ENCODE measurements around the gene BSDC1.

BSDC1 gene

GRCh38 chr1:32339363-32339978 is 54.8 kb downstream of the BSDC1 start:
- Histone ChIP-seq H3K4me1 (ENCODE audit: control insufficient read depth, insufficient read depth, low read length) (peaks cover 5% of the 10 kb centered on the region), H3K9me3 (replicated peaks; ENCODE audit: low read length) (no peaks in the 10 kb centered on the region), H3K9ac (ENCODE audit: low read depth, low read length) (no peak overlapping the region), H3K27me3 (ENCODE audit: control insufficient read depth, insufficient read depth, low read length) (peaks cover 3% of the 10 kb centered on the region), H3K4me2 (ENCODE audit: low read length) (no peak overlapping the region), H3K4me3 (ENCODE audit: low read length) (no peak overlapping the region), H3K36me3 (ENCODE audit: insufficient read depth, low read length) (peaks cover 2% of the 10 kb centered on the region)

GRCh38 chr1:32338637-32339145 is 55.5 kb downstream of the BSDC1 start:
- Histone ChIP-seq H3K9ac (ENCODE audit: low read depth, low read length) (no peak overlapping the region), H3K9me3 (replicated peaks; ENCODE audit: low read length) (no peaks in the 10 kb centered on the region), H3K36me3 (ENCODE audit: insufficient read depth, low read length) (peaks cover 9% of the 10 kb centered on the region), H3K4me2 (ENCODE audit: low read length) (no peak overlapping the region), H3K4me1 (ENCODE audit: control insufficient read depth, insufficient read depth, low read length) (peaks cover 9% of the 10 kb centered on the region), H3K4me3 (ENCODE audit: low read length) (no peak overlapping the region), H3K27me3 (ENCODE audit: control insufficient read depth, insufficient read depth, low read length) (peaks cover 3% of the 10 kb centered on the region)

GRCh38 chr1:32337855-32338636 is 56.2 kb downstream of the BSDC1 start:
- Histone ChIP-seq H3K9ac (ENCODE audit: low read depth, low read length) (no peak overlapping the region), H3K27me3 (ENCODE audit: control insufficient read depth, insufficient read depth, low read length) (peaks cover 3% of the 10 kb centered on the region), H3K4me2 (ENCODE audit: low read length) (no peak overlapping the region), H3K9me3 (replicated peaks; ENCODE audit: low read length) (no peaks in the 10 kb centered on the region), H3K4me3 (ENCODE audit: low read length) (no peak overlapping the region), H3K36me3 (ENCODE audit: insufficient read depth, low read length) (peaks cover 13% of the 10 kb centered on the region), H3K4me1 (ENCODE audit: control insufficient read depth, insufficient read depth, low read length) (peaks cover 9% of the 10 kb centered on the region)

GRCh38 chr1:32336963-32337675 is 57.1 kb downstream of the BSDC1 start:
- Histone ChIP-seq H3K4me1 (ENCODE audit: control insufficient read depth, insufficient read depth, low read length) (peaks cover 9% of the 10 kb centered on the region), H3K4me2 (ENCODE audit: low read length) (no peak overlapping the region), H3K9me3 (replicated peaks; ENCODE audit: low read length) (no peaks in the 10 kb centered on the region), H3K27me3 (ENCODE audit: control insufficient read depth, insufficient read depth, low read length) (peaks cover 3% of the 10 kb centered on the region), H3K36me3 (ENCODE audit: insufficient read depth, low read length) (peaks cover 19% of the 10 kb centered on the region), H3K9ac (ENCODE audit: low read depth, low read length) (no peak overlapping the region), H3K4me3 (ENCODE audit: low read length) (no peak overlapping the region)

- Histone ChIP-seq H3K36me3 (ENCODE audit: insufficient read depth, low read length) (peaks cover 24% of the 10 kb centered on the region), H3K9ac (ENCODE audit: low read depth, low read length) (no peak overlapping the region), H3K9me3 (replicated peaks; ENCODE audit: low read length) (no peaks in the 10 kb centered on the region), H3K27me3 (ENCODE audit: control insufficient read depth, insufficient read depth, low read length) (peaks cover 3% of the 10 kb centered on the region), H3K4me1 (ENCODE audit: control insufficient read depth, insufficient read depth, low read length) (peaks cover 9% of the 10 kb centered on the region), H3K4me2 (ENCODE audit: low read length) (peak overlapping the region; percentile 91), H3K4me3 (ENCODE audit: low read length) (peak overlapping the region; percentile 76)
These were observed 57.7 kb downstream of the BSDC1 start for GRCh38 chr1:32336591-32336932.

- Histone ChIP-seq H3K4me3 (ENCODE audit: low read length) (peak within 1 kb of the TSS; percentile 76), H3K4me1 (ENCODE audit: control insufficient read depth, insufficient read depth, low read length) (peaks cover 9% of the 10 kb centered on the region), H3K27me3 (ENCODE audit: control insufficient read depth, insufficient read depth, low read length) (peaks cover 3% of the 10 kb centered on the region), H3K36me3 (ENCODE audit: insufficient read depth, low read length) (peaks cover 29% of the 10 kb centered on the region), H3K9ac (ENCODE audit: low read depth, low read length) (peak within 1 kb of the TSS; percentile 81), H3K9me3 (replicated peaks; ENCODE audit: low read length) (no peaks in the 10 kb centered on the region), H3K4me2 (ENCODE audit: low read length) (peak within 1 kb of the TSS; percentile 91)
These were observed 58.3 kb downstream of the BSDC1 start, which contains the start of gene MARCKSL1 for GRCh38 chr1:32335790-32336590. Gene MARCKSL1, minus strand, starts transcription at chr1:32336233. Its CDS starts 200 bp downstream, at chr1:32336033.

GRCh38 chr1:32335535-32335789 is 58.8 kb downstream of the BSDC1 start:
- peaks cover 34% of the 10 kb centered on the region for H3K36me3 ChIP-seq (ENCODE audit: insufficient read depth, low read length)
- no peaks in the 10 kb centered on the region for H3K9me3 ChIP-seq (replicated peaks; ENCODE audit: low read length)
- H3K4me3 ChIP-seq (ENCODE audit: low read length) = peak overlapping the region; percentile 76
- H3K9ac ChIP-seq (ENCODE audit: low read depth, low read length) = peak overlapping the region; percentile 81
- H3K4me2 ChIP-seq (ENCODE audit: low read length) = peak overlapping the region; percentile 91
- H3K4me1 ChIP-seq (ENCODE audit: control insufficient read depth, insufficient read depth, low read length) = peaks cover 9% of the 10 kb centered on the region
- H3K27me3 ChIP-seq (ENCODE audit: control insufficient read depth, insufficient read depth, low read length) = peaks cover 3% of the 10 kb centered on the region

GRCh38 chr1:32334864-32335534 is 59.2 kb downstream of the BSDC1 start:
- H3K9ac ChIP-seq (ENCODE audit: low read depth, low read length) = peak overlapping the region; percentile 81

GRCh38 chr1:32334274-32334861 is 59.9 kb downstream of the BSDC1 start:
- peak overlapping the region; percentile 91 for H3K4me2 ChIP-seq (ENCODE audit: low read length)
- H3K36me3 ChIP-seq (ENCODE audit: insufficient read depth, low read length) = peaks cover 45% of the 10 kb centered on the region
- H3K4me3 ChIP-seq (ENCODE audit: low read length) = peak overlapping the region; percentile 76
- peak overlapping the region; percentile 81 for H3K9ac ChIP-seq (ENCODE audit: low read depth, low read length)
- peaks cover 9% of the 10 kb centered on the region for H3K4me1 ChIP-seq (ENCODE audit: control insufficient read depth, insufficient read depth, low read length)
- H3K9me3 ChIP-seq (replicated peaks; ENCODE audit: low read length) = no peaks in the 10 kb centered on the region
- H3K27me3 ChIP-seq (ENCODE audit: control insufficient read depth, insufficient read depth, low read length) = peaks cover 3% of the 10 kb centered on the region

More at GRCh38 chr1:32334864-32335534, 59.2 kb downstream of the BSDC1 start:
- Histone ChIP-seq H3K4me2 (ENCODE audit: low read length) (peak overlapping the region; percentile 91), H3K4me1 (ENCODE audit: control insufficient read depth, insufficient read depth, low read length) (peaks cover 9% of the 10 kb centered on the region), H3K4me3 (ENCODE audit: low read length) (peak overlapping the region; percentile 76), H3K36me3 (ENCODE audit: insufficient read depth, low read length) (peaks cover 39% of the 10 kb centered on the region), H3K27me3 (ENCODE audit: control insufficient read depth, insufficient read depth, low read length) (peaks cover 3% of the 10 kb centered on the region), H3K9me3 (replicated peaks; ENCODE audit: low read length) (no peaks in the 10 kb centered on the region)

GRCh38 chr1:32333251-32333963 is 60.8 kb downstream of the BSDC1 start:
- H3K36me3 ChIP-seq (ENCODE audit: insufficient read depth, low read length) = peaks cover 54% of the 10 kb centered on the region
- H3K4me2 ChIP-seq (ENCODE audit: low read length) = no peak overlapping the region
- H3K27me3 ChIP-seq (ENCODE audit: control insufficient read depth, insufficient read depth, low read length) = peaks cover 3% of the 10 kb centered on the region
- H3K4me1 ChIP-seq (ENCODE audit: control insufficient read depth, insufficient read depth, low read length) = peaks cover 9% of the 10 kb centered on the region
- H3K4me3 ChIP-seq (ENCODE audit: low read length) = no peak overlapping the region
- H3K9ac ChIP-seq (ENCODE audit: low read depth, low read length) = no peak overlapping the region
- H3K9me3 ChIP-seq (replicated peaks; ENCODE audit: low read length) = no peaks in the 10 kb centered on the region

Measured in skeletal muscle satellite cell (primary cell).